PC-9 (cell line): ENCODE data around the gene TMEM163. TPM values are rescaled to one million over a fixed set of nuclear protein-coding genes. Genes with fewer than 3 reads are reported as not detected.

ENCODE experiments used
- BruUV-seq: library from RNA; stranded (reverse); fragments of 400-500 nt; replicated peaks from 2 replicates; lab custom pipeline; 2021; lab: Mats Ljungman, UMichigan
- CTCF ChIA-PET: fragments of 300-600 bp; sonication (Branson Sonifier 250); formaldehyde crosslinking; loops from one replicate; lab custom pipeline; 2022; ENCODE audit warnings: antibody characterized with exemption; lab: Charles Lee
- POLR2A ChIA-PET: fragments of 300-600 bp; sonication (Branson Sonifier 250); formaldehyde crosslinking; loops from one replicate; lab custom pipeline; 2022; ENCODE audit warnings: antibody characterized with exemption; ENCODE audit not compliant: unreplicated experiment; lab: Charles Lee
- DNase-seq, 2 experiments: peaks; one replicate each; pipeline versions ENCODE4 v3.0.0 to v3.0.0-alpha.2; 2015 to 2022; ENCODE audit warnings: mixed read lengths in 1 of 2
- H2AFZ ChIP-seq: fragments of 200-600 bp; sonication (generic); 2 replicates; pipeline ENCODE4 v1.8.1; 2017; ENCODE audit warnings: antibody characterized with exemption
- H3F3A ChIP-seq: fragments of 200-600 bp; sonication (generic); 2 replicates; pipeline ENCODE4 v1.8.1; 2017; ENCODE audit warnings: antibody characterized with exemption, mild to moderate bottlenecking, low read depth; ENCODE audit not compliant: insufficient read depth
- H3K27ac ChIP-seq: fragments of 200-600 bp; sonication (generic); 2 replicates; pipeline ENCODE4 v1.6.1; 2016; ENCODE audit warnings: mixed run types
- H3K27me3 ChIP-seq: fragments of 200-600 bp; sonication (generic); 2 replicates; pipeline ENCODE4 v1.6.1; 2016; ENCODE audit warnings: low read depth, mixed run types; ENCODE audit not compliant: insufficient read depth
- H3K36me3 ChIP-seq: fragments of 200-600 bp; sonication (generic); 2 replicates; pipeline ENCODE4 v1.6.1; 2016; ENCODE audit warnings: low read depth, mixed run types
- H3K4me1 ChIP-seq: fragments of 200-600 bp; sonication (generic); replicated peaks from 2 replicates; pipeline ENCODE4 v1.6.1; 2016; ENCODE audit warnings: mixed run types; ENCODE audit not compliant: insufficient read depth
- H3K4me2 ChIP-seq: fragments of 200-600 bp; sonication (generic); 2 replicates; pipeline ENCODE4 v1.6.1; 2017; ENCODE audit warnings: mixed run types
- H3K4me3 ChIP-seq: fragments of 200-600 bp; sonication (generic); 2 replicates; pipeline ENCODE4 v1.6.1; 2016; ENCODE audit warnings: mixed run types
- H3K79me2 ChIP-seq: fragments of 200-600 bp; sonication (generic); 2 replicates; pipeline ENCODE4 v1.6.1; 2017; ENCODE audit warnings: low read depth, mixed run types
- H3K9me2 ChIP-seq: fragments of 200-600 bp; sonication (generic); 2 replicates; pipeline ENCODE4 v1.8.1; 2017; ENCODE audit warnings: mild to moderate bottlenecking; ENCODE audit not compliant: insufficient read depth
- H3K9me3 ChIP-seq: fragments of 200-600 bp; sonication (generic); 2 replicates; pipeline ENCODE4 v1.8.1; 2016; ENCODE audit warnings: low read depth; ENCODE audit not compliant: insufficient read depth
- H4K20me1 ChIP-seq: fragments of 200-600 bp; sonication (generic); 2 replicates; pipeline ENCODE4 v1.8.1; 2017; ENCODE audit not compliant: insufficient read depth
- CTCF ChIP-seq: fragments of 200-600 bp; sonication (generic); conservative IDR thresholded peaks from 2 replicates; pipeline ENCODE4 v1.6.1; 2017; ENCODE audit warnings: mixed run types, antibody characterized with exemption, mild to moderate bottlenecking, moderate library complexity
- EZH2 ChIP-seq: fragments of 200-600 bp; sonication (generic); IDR thresholded peaks from 2 replicates; pipeline ENCODE4 v1.8.0; 2017; ENCODE audit warnings: antibody characterized with exemption, low read depth
- intact Hi-C: fragments of 100-400 bp; cut with micrococcal nuclease; formaldehyde crosslinking; loops from one replicate; pipeline ENCODE4 v1.10.0; 2022; ENCODE audit not compliant: unreplicated experiment
- total RNA-seq: library from RNA; stranded (reverse); gene quantifications from 2 replicates; pipeline ENCODE4 v1.2.3, GENCODE V29; 2021

The TMEM163 gene
- total RNA-seq, 1 experiment from 2014 or later: 1.4 TPM

- H3K4me2 ChIP-seq: no peak overlapping the region
- H2AFZ ChIP-seq: no peak overlapping the region
- no peaks in the 10 kb centered on the region for H3K4me1 ChIP-seq
- no peak for DNase-seq
- H3K9me3 ChIP-seq: no peaks in the 10 kb centered on the region
- BruUV-seq: no TSS peak
- no peaks in the 10 kb centered on the region for H3F3A ChIP-seq
- TF ChIP-seq EZH2: no peak
- TF ChIP-seq CTCF: no peak
- no peaks in the 10 kb centered on the region for H3K36me3 ChIP-seq
- ChIA-PET CTCF (no interaction called here), POLR2A (no interaction called here)
- H3K4me3 ChIP-seq: no peak overlapping the region
- H3K27me3 ChIP-seq: no peaks in the 10 kb centered on the region
- no peak overlapping the region for H3K27ac ChIP-seq
- H3K9me2 ChIP-seq: no peaks in the 10 kb centered on the region; the same call in 1 of the 2 replicates
- H4K20me1 ChIP-seq: no peaks in the 10 kb centered on the region
- intact Hi-C loops: no loop called here
- no peaks in the 10 kb centered on the region for H3K79me2 ChIP-seq
These were observed 26.2 kb upstream of the TMEM163 start for GRCh38 chr2:134745023-134745422.

GRCh38 chr2:134739879-134740301, 21.1 kb upstream of the TMEM163 start:
- ChIA-PET CTCF (no interaction called here), POLR2A (no interaction called here)
- Histone ChIP-seq H3K4me2 (no peak overlapping the region), H3K4me1 (peaks cover 31% of the 10 kb centered on the region), H3K36me3 (no peaks in the 10 kb centered on the region), H4K20me1 (no peaks in the 10 kb centered on the region), H3K4me3 (no peak overlapping the region), H3K27me3 (no peaks in the 10 kb centered on the region), H3K27ac (no peak overlapping the region), H3K9me3 (no peaks in the 10 kb centered on the region), H2AFZ (no peak overlapping the region), H3F3A (no peaks in the 10 kb centered on the region), H3K79me2 (no peaks in the 10 kb centered on the region), H3K9me2 (no peaks in the 10 kb centered on the region; the same call in 1 of the 2 replicates)
- no TSS peak for BruUV-seq
- intact Hi-C loops: loop anchor here (5.0 kb wide), 2 partner anchors 32 to 58 kb away; no protein-coding TSS in a partner anchor
- TF ChIP-seq CTCF (no peak), EZH2 (no peak)
- peak in 1 of 2 experiments; percentile 11 for DNase-seq

GRCh38 chr2:134739236-134739878, 20.6 kb upstream of the TMEM163 start:
- no TSS peak for BruUV-seq
- Histone ChIP-seq H3K27ac (no peak overlapping the region), H2AFZ (no peak overlapping the region), H3K27me3 (no peaks in the 10 kb centered on the region), H3K4me1 (peaks cover 31% of the 10 kb centered on the region), H3K9me3 (no peaks in the 10 kb centered on the region), H3K4me3 (no peak overlapping the region), H3K9me2 (no peaks in the 10 kb centered on the region; the same call in 1 of the 2 replicates), H3K36me3 (no peaks in the 10 kb centered on the region), H3F3A (no peaks in the 10 kb centered on the region), H3K4me2 (no peak overlapping the region), H3K79me2 (no peaks in the 10 kb centered on the region), H4K20me1 (no peaks in the 10 kb centered on the region)
- no peak for TF ChIP-seq EZH2
- no peak for TF ChIP-seq CTCF
- ChIA-PET CTCF (no interaction called here), POLR2A (no interaction called here)
- intact Hi-C loops: loop anchor here (5.0 kb wide), 2 partner anchors 33 to 57 kb away; no protein-coding TSS in a partner anchor
- no peak for DNase-seq
